Medulla oblongata (tissue), 1 donor: ENCODE data around the gene C10orf90.

Experiments used
- DNase-seq: peaks from one replicate; pipeline ENCODE4 v3.0.0-alpha.2; 2015; ENCODE audit errors: extremely low spot score

The C10orf90 gene

DNA sequence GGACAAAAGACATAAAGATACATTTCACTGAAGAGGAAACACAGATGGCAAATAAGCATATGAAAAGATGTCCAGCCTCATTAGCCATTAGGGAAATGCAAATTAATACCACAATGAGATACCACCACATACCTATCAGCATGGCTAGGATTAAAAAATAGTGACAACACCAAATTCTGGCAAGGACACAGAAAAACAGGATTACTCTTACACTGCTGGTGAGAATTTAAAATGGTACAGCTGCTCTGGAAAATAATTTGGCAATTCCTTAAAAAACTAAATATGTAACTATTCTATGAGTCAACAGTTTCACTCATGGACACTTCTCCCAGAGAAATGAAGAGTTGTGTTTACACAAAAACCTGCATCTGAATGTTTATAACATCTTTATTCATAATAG lies 121.1 kb downstream of the C10orf90 start:
- DNase-seq, result no peak

DNA sequence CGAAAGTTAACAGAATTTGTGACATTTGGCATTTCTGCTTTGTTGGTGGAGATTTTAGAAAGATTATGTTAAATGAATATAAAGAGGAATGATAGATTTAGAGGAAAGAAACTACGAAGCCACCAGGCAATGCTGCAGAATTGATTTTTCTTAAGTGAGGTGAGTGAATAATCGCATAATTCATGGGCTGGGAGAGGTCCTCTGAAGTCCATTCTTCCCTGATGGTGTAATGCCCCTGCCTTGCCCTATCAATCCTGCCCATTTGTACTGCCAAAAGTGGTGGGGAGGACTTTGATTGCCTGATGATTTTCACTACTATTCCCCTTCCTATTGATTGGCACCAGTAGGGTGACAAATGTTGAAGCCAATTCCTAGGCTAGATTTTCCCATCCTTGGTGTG lies 125.9 kb downstream of the C10orf90 start:
- no peak for DNase-seq

- no peak for DNase-seq
Measured at GRCh38 chr10:126538439-126539135, 131.9 kb downstream of the C10orf90 start.

GRCh38 chr10:126536656-126537055 lies 133.8 kb downstream of the C10orf90 start:
- no peak for DNase-seq

DNA sequence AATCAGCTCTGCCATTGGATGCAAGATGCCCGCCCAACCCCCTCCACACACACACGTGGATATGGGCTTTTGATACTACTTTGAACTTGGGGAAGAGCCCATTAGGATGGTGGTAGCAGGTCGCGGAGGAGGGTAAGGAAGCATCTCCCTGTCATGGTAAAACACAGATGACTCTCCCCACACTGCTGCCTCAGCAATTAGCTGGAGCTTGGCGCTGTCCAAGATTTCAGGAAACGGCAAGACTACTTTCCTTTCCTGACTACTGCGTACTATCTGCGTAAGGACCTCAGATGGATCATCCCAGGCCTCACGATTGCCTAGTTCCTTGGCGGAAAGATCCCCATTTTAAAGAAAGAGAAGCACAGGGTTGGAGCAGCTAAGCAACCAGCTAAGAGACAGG lies 134.3 kb downstream of the C10orf90 start:
- no peak for DNase-seq

- DNase-seq, result no peak
Measured at GRCh38 chr10:126533644-126534043, 136.8 kb downstream of the C10orf90 start.

- DNase-seq, result no peak
Measured at GRCh38 chr10:126528315-126528835, 142.1 kb downstream of the C10orf90 start.

GRCh38 chr10:126527645-126528314 lies 142.7 kb downstream of the C10orf90 start:
- no peak for DNase-seq

DNA sequence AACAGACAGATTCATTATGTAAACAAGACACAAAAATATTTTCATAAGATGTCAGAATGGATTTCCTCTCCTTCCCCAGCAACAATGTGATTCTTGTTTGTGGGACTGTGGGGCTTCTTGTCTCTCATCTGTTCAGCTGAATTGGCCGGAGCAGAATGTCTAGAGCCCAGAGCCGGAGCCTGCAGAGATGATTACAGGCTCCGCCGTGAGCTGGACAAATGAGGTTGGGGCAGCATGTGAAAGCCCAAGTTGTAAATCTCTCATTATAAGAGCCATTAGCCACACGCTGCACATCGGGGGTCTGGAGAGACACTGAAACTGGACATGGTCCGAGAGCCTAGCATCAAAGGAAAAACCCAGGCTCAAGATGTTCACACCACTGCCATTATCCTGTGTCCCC lies 145.2 kb downstream of the C10orf90 start:
- DNase-seq, result peak; percentile 69

GRCh38 chr10:126524526-126524925 lies 146.0 kb downstream of the C10orf90 start:
- no peak for DNase-seq

DNA sequence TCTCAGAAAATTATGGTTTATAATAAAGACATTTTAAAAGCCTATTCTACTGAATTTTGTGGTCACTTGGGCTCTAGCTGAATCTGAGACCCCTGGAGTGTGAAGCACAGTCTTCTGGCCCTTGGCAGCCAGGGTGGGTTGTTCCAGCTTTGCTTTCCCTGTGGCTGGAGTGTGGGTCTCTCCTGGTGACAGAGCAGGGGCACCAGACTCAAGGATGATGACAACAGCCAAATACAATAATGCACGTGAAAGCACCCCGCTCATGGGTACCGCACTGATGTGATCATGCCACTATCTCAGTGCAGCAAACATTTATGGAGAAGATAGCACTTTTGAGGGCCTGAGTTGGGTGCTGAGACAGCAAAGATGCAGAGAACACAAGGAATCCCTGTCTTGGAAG lies 147.4 kb downstream of the C10orf90 start:
- no peak for DNase-seq

- DNase-seq, result no peak
Measured at GRCh38 chr10:126521399-126521798, 149.1 kb downstream of the C10orf90 start.

- no peak for DNase-seq
Measured at GRCh38 chr10:126520751-126521317, 149.7 kb downstream of the C10orf90 start.

- DNase-seq, result no peak
Measured at GRCh38 chr10:126519992-126520391, 150.5 kb downstream of the C10orf90 start.

GRCh38 chr10:126519185-126519584 lies 151.3 kb downstream of the C10orf90 start:
- no peak for DNase-seq

DNA sequence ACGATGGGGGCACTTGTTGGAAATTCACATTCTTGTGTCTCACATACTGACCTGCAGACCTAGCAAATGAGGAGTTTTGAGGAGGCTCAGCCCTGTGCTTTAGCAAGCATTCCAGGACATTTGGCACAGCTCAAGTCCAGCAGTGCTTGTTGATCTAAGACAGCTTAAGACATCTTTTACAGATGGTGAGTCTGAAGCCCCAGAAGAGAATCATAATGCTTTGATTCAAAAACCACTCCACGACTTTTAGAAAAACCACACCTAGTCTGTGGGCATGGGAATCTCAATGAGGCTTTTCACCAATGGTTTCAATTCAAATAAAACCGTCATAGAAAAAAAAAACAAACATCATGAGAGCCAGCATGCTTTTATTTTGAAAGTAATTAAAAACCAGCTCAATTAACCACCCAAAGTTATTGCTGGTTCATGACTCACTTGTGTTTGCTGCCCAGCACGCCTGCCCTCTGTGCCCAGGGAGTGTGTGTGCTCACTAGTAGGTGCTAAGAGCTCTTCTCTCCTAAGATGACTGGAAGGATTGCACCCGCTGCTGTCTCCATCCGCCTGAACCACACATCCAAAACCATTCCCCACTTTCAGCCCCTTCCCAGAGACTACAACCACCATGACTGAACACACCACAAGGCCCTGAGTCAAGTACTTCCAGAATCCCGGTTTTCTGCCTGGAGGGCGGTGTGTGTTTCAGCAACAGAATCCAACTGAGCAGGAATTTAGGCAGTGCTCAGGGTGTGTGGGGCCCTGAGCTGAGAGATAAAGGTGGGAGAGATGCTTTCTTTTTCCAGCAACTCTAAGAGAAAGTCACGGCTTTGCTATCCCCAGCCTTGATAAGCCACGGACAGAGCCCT lies 152.0 kb downstream of the C10orf90 start:
- no peak for DNase-seq

- no peak for DNase-seq
Measured at GRCh38 chr10:126516515-126516914, 154.0 kb downstream of the C10orf90 start.

- no peak for DNase-seq
Measured at GRCh38 chr10:126511917-126512479, 158.5 kb downstream of the C10orf90 start.

GRCh38 chr10:126509182-126509581 lies 161.3 kb downstream of the C10orf90 start:
- no peak for DNase-seq

GRCh38 chr10:126508535-126509040 lies 161.9 kb downstream of the C10orf90 start:
- no peak for DNase-seq

- no peak for DNase-seq
Measured at GRCh38 chr10:126504761-126505112, 165.8 kb downstream of the C10orf90 start.
